Measurements from ENCODE around the gene LYPD6B.

Gene LYPD6B

GRCh38 chr2:149044500-149044899, 6.0 kb downstream of the LYPD6B start:
- DNase-seq: no peak

GRCh38 chr2:149047118-149047517, 8.6 kb downstream of the LYPD6B start:
- no peak for DNase-seq

- DNase-seq: no peak
These were observed 10.6 kb downstream of the LYPD6B start for GRCh38 chr2:149049142-149049541.

- no peak for DNase-seq
These were observed 11.7 kb downstream of the LYPD6B start for GRCh38 chr2:149050188-149050587.

GRCh38 chr2:149055751-149056150, 17.3 kb downstream of the LYPD6B start:
- DNase-seq: no peak

GRCh38 chr2:149056541-149057255, 18.2 kb downstream of the LYPD6B start:
- DNase-seq: no peak

- no peak for DNase-seq
These were observed 18.9 kb downstream of the LYPD6B start for GRCh38 chr2:149057401-149057800.

GRCh38 chr2:149058936-149059335, 20.4 kb downstream of the LYPD6B start:
- no peak for DNase-seq

GRCh38 chr2:149059822-149060221, 21.3 kb downstream of the LYPD6B start:
- DNase-seq: no peak

GRCh38 chr2:149061133-149061745, 22.7 kb downstream of the LYPD6B start:
- DNase-seq: no peak

GRCh38 chr2:149062531-149062930, 24.0 kb downstream of the LYPD6B start:
- no peak for DNase-seq

GRCh38 chr2:149063177-149063576, 24.7 kb downstream of the LYPD6B start:
- DNase-seq: no peak

GRCh38 chr2:149064365-149064841, 25.9 kb downstream of the LYPD6B start:
- DNase-seq: no peak

GRCh38 chr2:149064856-149065630, 26.5 kb downstream of the LYPD6B start:
- DNase-seq: no peak

- no peak for DNase-seq
These were observed 29.9 kb downstream of the LYPD6B start for GRCh38 chr2:149068225-149068995.

GRCh38 chr2:149068996-149069888, 30.7 kb downstream of the LYPD6B start:
- DNase-seq: peak; percentile 1

- no peak for DNase-seq
These were observed 32.3 kb downstream of the LYPD6B start for GRCh38 chr2:149070681-149071320.

GRCh38 chr2:149075105-149075504, 36.6 kb downstream of the LYPD6B start:
- no peak for DNase-seq

- no peak for DNase-seq
These were observed 37.4 kb downstream of the LYPD6B start for GRCh38 chr2:149075853-149076252.

GRCh38 chr2:149076863-149077412, 38.4 kb downstream of the LYPD6B start:
- DNase-seq: no peak

- no peak for DNase-seq
These were observed 39.4 kb downstream of the LYPD6B start for GRCh38 chr2:149077861-149078260.

Data from activated effector memory CD4-positive, alpha-beta T cell treated with Interleukin-2 at 50 U/mL for 16 hours (primary cell).